Raji (cell line): ENCODE measurements around the gene MNX1.

ENCODE experiments used
- POLR2A ChIP-seq: IDR thresholded peaks from 2 replicates; pipeline ENCODE4 v1.6.1; 2011; ENCODE audit warnings: low read depth, low read length, control low read depth; ENCODE audit not compliant: insufficient read depth

Gene MNX1

GRCh38 chr7:157021871-157022680 lies 11.6 kb upstream of the MNX1 start:
- TF ChIP-seq POLR2A, result no peak

GRCh38 chr7:157021071-157021870 lies 10.8 kb upstream of the MNX1 start:
- TF ChIP-seq POLR2A, result no peak

- TF ChIP-seq POLR2A, result no peak
Observed at GRCh38 chr7:157020514-157021070, 10.1 kb upstream of the MNX1 start.

DNA sequence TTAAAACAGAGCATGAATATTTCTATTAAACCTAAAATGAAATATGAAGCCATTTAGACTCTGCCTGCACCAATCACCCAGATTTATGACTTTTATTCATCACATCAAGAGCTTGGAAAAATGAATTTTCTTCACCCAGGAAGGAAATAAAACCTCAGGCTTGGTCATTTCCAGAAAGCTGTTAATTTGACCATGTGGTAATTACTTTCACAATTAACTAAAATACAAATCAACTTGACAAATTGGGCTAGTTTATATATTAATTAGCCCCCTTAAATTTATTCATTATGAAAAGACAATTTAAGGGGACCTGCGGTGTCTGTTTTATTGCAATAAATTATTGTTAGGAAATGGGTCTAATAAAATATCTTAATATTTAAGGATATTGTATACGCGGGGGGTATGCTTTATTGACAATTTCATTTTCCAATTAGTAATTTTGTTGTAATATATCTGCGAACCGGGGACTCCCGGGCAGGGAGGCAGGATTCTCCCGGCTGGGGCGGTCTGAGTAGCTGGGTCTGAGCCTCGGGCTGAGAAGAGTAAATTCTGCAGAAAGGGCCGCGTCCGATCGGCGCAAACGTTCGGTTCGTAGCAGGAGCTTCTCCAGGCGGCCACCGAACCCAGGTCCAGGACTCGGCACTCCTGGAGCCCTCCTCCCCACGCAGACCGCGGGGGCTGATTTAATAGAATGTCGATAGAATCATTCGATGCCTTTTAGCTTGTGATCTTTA lies 9.4 kb upstream of the MNX1 start:
- no peak for TF ChIP-seq POLR2A

DNA sequence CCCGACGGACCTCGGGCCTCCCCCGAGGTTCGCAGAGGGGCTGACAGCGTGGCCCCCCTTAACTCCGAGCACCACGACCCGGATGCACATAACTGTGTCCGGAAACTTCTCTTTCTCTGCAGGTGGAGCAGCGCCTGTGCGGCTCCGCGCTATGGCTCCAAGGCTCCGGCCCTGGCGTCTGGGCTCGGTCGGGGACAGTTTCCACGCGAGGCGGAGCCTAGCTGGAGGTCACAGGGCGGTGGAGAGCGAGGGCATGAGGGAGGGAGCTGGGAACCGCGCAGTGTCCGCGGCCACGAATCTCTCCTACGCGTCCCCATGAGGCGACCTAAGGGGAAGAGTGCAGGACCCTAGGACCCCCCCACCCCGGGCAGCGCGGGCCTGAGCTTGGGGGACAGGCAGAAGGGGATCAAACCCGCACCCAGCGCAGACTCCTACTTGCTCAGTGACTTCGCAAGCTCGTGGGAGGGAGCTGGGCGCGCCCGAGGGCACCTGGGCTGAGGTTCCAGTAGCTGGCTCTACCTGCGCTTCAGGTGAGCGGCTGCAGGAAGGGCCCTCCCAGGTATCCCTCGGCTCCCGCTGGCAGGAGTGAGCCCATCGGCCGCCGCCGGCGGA lies 8.6 kb upstream of the MNX1 start:
- TF ChIP-seq POLR2A, result no peak

DNA sequence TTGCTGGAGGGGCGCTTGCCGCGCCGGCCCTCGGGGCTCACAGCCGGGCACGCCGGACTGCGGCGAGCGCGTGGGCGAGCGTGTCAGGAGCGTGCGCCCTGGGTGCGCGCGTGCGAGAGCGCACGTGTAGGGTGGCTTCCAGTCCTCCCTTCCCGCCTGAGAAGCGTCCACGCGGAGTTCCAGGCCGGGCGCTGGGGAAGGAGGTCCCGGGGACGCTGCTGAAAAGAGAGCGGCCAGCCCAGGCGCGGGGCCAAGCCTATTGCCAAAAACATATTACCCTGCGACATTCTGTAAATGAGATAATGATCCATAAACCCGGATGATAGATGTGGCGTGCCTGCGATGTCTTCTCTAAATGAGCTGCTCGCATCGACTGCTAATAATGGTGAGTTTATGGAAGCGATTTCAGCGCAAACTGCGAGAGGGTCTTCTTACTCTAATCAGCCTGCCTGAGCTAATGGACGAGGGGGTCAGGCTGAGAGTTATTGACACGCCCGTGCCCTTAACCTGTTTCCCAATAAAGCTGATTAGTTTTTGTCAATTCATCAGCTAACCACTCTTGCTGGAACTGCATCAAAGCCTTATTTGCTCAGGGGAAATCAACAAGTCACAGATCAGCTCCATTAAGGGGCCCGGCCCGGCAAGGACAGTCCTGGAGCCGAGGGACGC lies 8.0 kb upstream of the MNX1 start:
- no peak for TF ChIP-seq POLR2A

GRCh38 chr7:157017603-157018327 lies 7.3 kb upstream of the MNX1 start:
- TF ChIP-seq POLR2A, result no peak

GRCh38 chr7:157017149-157017548 lies 6.7 kb upstream of the MNX1 start:
- TF ChIP-seq POLR2A, result no peak

GRCh38 chr7:157016352-157017041 lies 6.0 kb upstream of the MNX1 start:
- no peak for TF ChIP-seq POLR2A

DNA sequence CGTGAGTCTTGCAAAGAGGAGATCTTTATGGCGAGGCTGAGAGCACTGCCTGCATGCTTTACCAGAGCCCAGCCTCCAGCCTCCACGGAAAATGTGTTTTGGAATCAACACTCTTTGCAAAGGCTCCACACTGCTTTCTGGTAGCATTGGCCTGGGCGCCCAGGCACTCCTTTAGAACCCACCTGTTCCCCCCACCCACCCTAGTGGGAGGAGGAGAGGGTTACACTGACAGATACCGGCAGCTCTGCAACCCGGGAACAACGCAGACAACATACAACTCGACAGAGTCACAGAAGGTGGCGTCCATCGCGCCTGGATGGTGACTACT lies 5.5 kb upstream of the MNX1 start:
- no peak for TF ChIP-seq POLR2A

- TF ChIP-seq POLR2A, result no peak
Observed at GRCh38 chr7:157014635-157015555, 4.4 kb upstream of the MNX1 start.
